K562 (cell line): Measurements from ENCODE around the gene RPS8. TPM values are rescaled to one million over a fixed set of nuclear protein-coding genes. Genes with fewer than 3 reads are reported as not detected.

Source experiments
- ARID3B ChIP-seq: fragments of 250-450 bp; sonication (Bioruptor Pico); IDR thresholded peaks from 2 replicates; pipeline ENCODE4 v1.4.0; 2020; ENCODE audit warnings: borderline replicate concordance
- BACH1 ChIP-seq: fragments of 200-800 bp; sonication (Bioruptor generic); IDR thresholded peaks from 2 replicates; pipeline ENCODE4 v1.6.1; 2016; ENCODE audit warnings: missing genetic modification characterization, missing compliant biosample characterization
- CAMTA2 ChIP-seq: fragments of 250-450 bp; sonication (Bioruptor Pico); conservative IDR thresholded peaks from 2 replicates; pipeline ENCODE4 v1.5.1; 2022
- E2F3 ChIP-seq: fragments of 250-450 bp; sonication (Bioruptor Pico); IDR thresholded peaks from 2 replicates; pipeline ENCODE4 v1.4.0; 2020; ENCODE audit warnings: mild to moderate bottlenecking
- ETV6 ChIP-seq, 3 experiments: fragments of 150-350 bp in 1 of 3; sonication (generic) in 1 of 3; formaldehyde crosslinking in 1 of 3; IDR thresholded peaks; 2 replicates each; pipeline versions ENCODE4 v1.6.1 to v1.8.0; 2014 to 2022; ENCODE audit warnings: borderline replicate concordance in 2 of 3, low read depth in 2 of 3, antibody characterized with exemption in 1 of 3, low read length in 1 of 3, mild to moderate bottlenecking in 1 of 3, missing genetic modification reagents in 1 of 3
- HDGF ChIP-seq: fragments of 450-650 bp; IDR thresholded peaks from 2 replicates; pipeline ENCODE4 v1.6.1; 2016
- HMBOX1 ChIP-seq: sonication (generic); IDR thresholded peaks from 2 replicates; pipeline ENCODE4 v1.6.1; 2016
- JUNB ChIP-seq: fragments of 450-650 bp; formaldehyde crosslinking; conservative IDR thresholded peaks from 2 replicates; pipeline ENCODE4 v1.4.0; 2020; ENCODE audit warnings: mild to moderate bottlenecking
- NFYB ChIP-seq: IDR thresholded peaks from 2 replicates; pipeline ENCODE4 v1.6.1; 2011; ENCODE audit warnings: mild to moderate bottlenecking, moderate library complexity; ENCODE audit not compliant: insufficient read length; ENCODE audit errors: extremely low read depth
- NR2F6 ChIP-seq: fragments of 450-650 bp; formaldehyde crosslinking; IDR thresholded peaks from 2 replicates; pipeline ENCODE4 v1.4.0; 2020; ENCODE audit warnings: mild to moderate bottlenecking
- RERE ChIP-seq: sonication (generic); formaldehyde crosslinking; IDR thresholded peaks from 2 replicates; pipeline ENCODE4 v1.8.0; 2023; ENCODE audit warnings: missing genetic modification reagents, mild to moderate bottlenecking, borderline replicate concordance
- TAL1 ChIP-seq: fragments of 450-650 bp; IDR thresholded peaks from 2 replicates; pipeline ENCODE4 v1.6.1; 2016; ENCODE audit warnings: mild to moderate bottlenecking
- TGIF2 ChIP-seq: sonication (generic); formaldehyde crosslinking; IDR thresholded peaks from 2 replicates; pipeline ENCODE4 v1.8.1; 2022; ENCODE audit warnings: mild to moderate bottlenecking, missing genetic modification reagents, moderate library complexity
- ZNF764 ChIP-seq: fragments of 250-450 bp; sonication (Bioruptor Pico); IDR thresholded peaks from 2 replicates; pipeline ENCODE4 v1.4.0; 2020; ENCODE audit warnings: low read depth, mild to moderate bottlenecking, moderate library complexity
- polyA plus RNA-seq, 8 experiments: library from polyadenylated mRNA; depleted of rRNA in 4 of 8; stranded (reverse) in 5 of 8; unstranded in 3 of 8; fragments of >200 nt; fragmentation: Nextera tagmentation in 2 of 8; fragmentation: Illumina TruSeq in 1 of 8; extraction: Ambion mirVana in 2 of 8; extraction: Trizol in 1 of 8; gene quantifications; 2 replicates each; pipeline versions ENCODE4 v1.2.1 to v1.2.3, GENCODE V29; 2011 to 2014; ENCODE audit warnings: inconsistent platforms in 1 of 8, missing spikeins in 1 of 8
- total RNA-seq, 7 experiments: library from RNA; depleted of rRNA in 6 of 7; stranded (reverse); fragments of >200 nt in 6 of 7; fragmentation: Illumina TruSeq in 2 of 7; extraction: Trizol in 2 of 7; gene quantifications; 2 replicates each; pipeline versions ENCODE4 v1.2.1 to v1.2.3, GENCODE V29; 2011 to 2021; ENCODE audit warnings: low replicate concordance in 1 of 7

RPS8 gene
- total and polyA plus RNA-seq, 9 of the 15 experiments (the other 6 are each of a cell fraction or from before 2014, with no cell fraction given): 2,431 to 4,168 (median 3,109) TPM

- TF ChIP-seq ETV6 (IDR thresholded peaks at IDR 0.05; ENCODE audit: borderline replicate concordance in 1 of 2, low read depth in 2 of 2, low read length in 1 of 2) (no peak), ETV6 (CRISPR knock-in tag; IDR thresholded peaks at IDR 0.05; ENCODE audit: borderline replicate concordance) (no peak), ZNF764 (CRISPR knock-in tag) (no peak), TGIF2 (CRISPR knock-in tag) (no peak), HDGF (no peak), E2F3 (peak; percentile 82; the same call in 1 of the 2 replicates), NFYB (no peak), TAL1 (no peak; the same call in 1 of the 2 replicates), BACH1 (tag) (no peak), HMBOX1 (peak; percentile 79; the same call in 1 of the 2 replicates), JUNB (CRISPR knock-in tag) (no peak), CAMTA2 (CRISPR knock-in tag) (no peak), RERE (CRISPR knock-in tag) (no peak), NR2F6 (CRISPR knock-in tag) (no peak), ARID3B (CRISPR knock-in tag) (no peak; the same call in 1 of the 2 replicates)
Observed at GRCh38 chr1:44799770-44800584, 24.6 kb downstream of the RPS8 start, which contains the start of gene PLK3 (continued).
